A172 (cell line): ENCODE measurements around the gene SERPINB4. TPM values are rescaled to one million over a fixed set of nuclear protein-coding genes. Genes with fewer than 3 reads are reported as not detected.
A peak's percentile ranks its signal among the peaks of the same experiment; 100 is the strongest.

Experiments
- DNase-seq: peaks from one replicate; pipeline ENCODE4 v3.0.0-alpha.2; 2015; ENCODE audit warnings: low spot score
- total RNA-seq: library from RNA; depleted of rRNA; stranded (reverse); fragments of >200 nt; shearing (Covaris generic); gene quantifications from 2 replicates; pipeline ENCODE4 v1.2.3, GENCODE V29; 2014; rRNA removed

Gene SERPINB4
- total RNA-seq, 1 experiment from 2014 or later: not detected

GRCh38 chr18:63627819-63628218, 16.2 kb downstream of the SERPINB4 start:
- DNase-seq: no peak

- no peak for DNase-seq
These were observed 17.6 kb downstream of the SERPINB4 start for GRCh38 chr18:63626431-63626830.

DNA sequence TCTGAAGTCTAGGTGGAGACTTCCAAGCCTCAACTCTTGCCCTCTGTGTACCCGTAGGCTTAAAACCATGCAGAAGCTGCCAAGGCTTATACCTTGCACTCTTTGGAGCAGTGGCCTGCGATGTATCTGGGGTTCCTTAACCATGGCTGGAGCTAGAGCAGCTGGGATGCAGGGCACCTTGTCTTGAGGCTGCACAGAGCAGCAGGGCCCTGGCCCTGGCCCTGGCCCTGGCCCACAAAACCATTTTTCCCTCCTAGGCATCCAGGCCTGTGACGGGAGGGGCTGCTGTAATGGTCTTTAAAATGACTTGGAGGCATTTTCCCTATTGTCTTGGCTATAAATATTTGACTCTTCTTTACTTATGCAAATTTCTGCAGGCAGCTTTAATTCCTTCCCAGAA, 19.2 kb downstream of the SERPINB4 start:
- DNase-seq: no peak

DNA sequence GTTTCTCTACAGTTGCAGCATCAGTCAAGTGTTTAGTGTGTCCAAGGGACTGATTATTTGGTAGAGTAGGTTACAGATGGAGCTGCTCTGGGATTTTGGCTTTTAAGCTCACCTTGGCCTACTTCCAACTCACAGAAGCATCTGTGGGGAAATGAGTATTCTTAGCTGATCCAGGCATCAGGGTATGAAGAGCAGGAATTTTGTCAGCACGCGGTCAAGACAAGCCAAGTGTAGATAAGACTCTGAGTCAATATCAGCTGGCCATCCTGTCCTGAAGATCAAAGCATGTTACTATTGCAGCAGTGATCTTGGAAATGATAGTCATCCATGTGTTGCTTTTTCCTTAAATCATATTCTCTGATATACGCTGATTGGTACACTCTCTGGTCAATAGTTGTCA, 24.4 kb downstream of the SERPINB4 start:
- no peak for DNase-seq

GRCh38 chr18:63617915-63618234, 26.2 kb downstream of the SERPINB4 start:
- DNase-seq: no peak

DNA sequence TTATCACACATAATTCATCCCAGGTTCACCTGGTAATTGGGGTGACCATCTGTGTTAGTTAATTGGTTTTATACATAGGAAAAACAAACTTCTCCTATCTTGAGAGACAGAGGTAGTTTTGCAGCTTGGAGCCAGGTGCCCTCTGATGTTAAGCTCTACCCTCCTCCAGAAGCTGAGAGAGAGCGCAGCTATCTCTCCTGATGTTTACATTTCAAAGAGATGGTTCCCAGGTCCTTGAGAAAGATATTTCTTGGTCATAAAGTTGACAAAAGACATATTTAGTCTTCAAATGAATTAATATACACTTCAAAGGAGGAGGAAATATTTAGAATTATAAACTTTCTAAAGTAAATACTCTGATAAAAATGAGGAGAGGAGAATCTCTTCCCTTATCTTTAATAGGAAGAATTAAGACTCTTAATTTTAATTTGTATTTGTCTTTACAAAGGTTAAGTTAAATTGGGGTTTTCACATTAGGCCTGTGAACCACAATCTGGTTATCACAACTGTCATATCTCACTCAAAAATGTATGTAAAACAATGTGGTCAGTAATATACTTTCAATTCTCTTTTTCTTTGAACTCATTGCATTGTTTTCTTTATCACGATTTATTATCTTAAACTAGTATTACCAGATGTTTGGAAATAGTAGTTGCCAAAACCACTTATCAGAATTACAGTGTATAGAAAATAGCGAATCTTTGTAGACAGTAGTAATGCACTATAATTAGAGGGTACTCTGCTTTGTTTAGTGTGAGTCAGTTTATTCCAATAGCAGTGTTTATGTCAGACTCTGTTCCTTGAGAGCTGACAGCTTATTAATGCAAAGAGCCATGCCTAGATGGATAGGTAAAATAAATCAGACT, 26.8 kb downstream of the SERPINB4 start:
- DNase-seq: no peak

DNA sequence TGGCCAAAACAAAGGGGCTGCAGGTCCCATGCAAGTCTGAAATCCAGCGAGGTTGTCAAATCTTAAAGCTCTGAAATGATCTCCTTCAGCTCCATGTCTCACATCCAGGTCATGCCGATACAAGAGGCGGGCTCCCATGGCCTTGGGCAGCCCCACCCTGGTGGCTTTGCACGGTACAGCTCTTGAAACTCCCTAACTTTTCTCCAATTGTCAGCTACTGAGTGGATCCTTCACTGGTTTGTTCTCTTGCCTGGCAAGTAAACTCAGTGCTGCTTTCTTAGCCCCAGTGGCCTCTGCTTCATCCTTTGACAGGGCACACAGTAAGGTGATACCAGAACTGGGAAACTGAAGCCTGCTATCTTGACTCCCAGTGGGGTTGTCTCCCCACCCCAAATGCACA, 30.6 kb downstream of the SERPINB4 start:
- no peak for DNase-seq

GRCh38 chr18:63606526-63606925, 37.5 kb downstream of the SERPINB4 start:
- DNase-seq: no peak

DNA sequence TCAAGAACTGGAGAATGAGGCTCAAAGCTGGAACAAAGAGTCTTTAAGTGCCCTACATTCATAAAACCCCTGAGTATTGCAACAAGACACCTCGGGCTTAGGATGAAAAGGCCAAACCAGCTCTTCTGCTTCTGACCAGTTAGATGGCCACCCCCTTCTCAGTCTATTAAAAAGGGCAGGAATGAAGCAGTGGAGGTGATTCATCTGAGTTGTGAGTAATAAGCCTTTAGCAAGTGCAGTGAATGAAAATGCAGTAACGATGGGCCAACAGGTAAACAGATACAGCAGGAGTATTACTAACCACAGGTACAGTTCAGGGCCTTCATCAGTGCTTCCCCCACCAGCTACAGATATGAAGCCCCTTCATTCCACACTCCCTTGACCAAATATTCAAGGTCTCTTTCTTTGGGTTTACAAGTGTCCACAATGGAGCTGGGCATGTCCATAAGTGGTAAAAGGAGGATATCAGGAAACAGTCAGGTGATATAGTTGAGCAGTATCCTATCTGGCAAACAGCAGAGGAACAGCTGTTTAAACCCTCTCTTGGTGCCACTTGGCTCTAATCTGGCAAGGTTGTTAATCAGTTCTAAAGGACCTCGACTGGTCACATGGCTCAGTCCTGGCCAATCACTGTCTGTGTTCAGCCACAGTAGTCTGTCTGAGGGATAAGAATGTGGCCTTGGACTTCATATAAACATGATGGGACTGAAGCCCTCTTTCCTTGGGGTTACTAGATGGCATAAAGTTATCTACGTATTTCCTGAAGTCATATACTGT, 39.1 kb downstream of the SERPINB4 start:
- DNase-seq: peak; percentile 5

- DNase-seq: no peak
These were observed 40.3 kb downstream of the SERPINB4 start for GRCh38 chr18:63603772-63604171.

DNA sequence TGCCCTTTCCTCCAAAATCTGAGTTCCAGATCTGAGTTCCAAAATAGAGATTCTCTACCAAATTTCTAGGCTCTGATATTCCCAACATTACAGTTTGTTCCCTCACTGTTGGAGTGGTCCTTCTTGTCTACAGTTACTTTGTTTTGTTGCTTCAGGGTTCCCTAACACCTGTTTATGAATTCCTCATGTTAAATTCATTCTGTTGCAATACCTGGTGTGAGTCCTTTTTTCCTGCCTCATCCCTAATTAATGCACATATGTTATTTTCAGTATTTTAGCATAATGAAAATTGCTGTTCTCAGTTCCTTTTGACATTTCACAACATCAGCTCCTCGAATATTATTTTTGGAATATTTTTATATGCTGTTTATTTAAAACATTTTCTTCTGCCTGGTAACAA, 40.7 kb downstream of the SERPINB4 start:
- no peak for DNase-seq

DNA sequence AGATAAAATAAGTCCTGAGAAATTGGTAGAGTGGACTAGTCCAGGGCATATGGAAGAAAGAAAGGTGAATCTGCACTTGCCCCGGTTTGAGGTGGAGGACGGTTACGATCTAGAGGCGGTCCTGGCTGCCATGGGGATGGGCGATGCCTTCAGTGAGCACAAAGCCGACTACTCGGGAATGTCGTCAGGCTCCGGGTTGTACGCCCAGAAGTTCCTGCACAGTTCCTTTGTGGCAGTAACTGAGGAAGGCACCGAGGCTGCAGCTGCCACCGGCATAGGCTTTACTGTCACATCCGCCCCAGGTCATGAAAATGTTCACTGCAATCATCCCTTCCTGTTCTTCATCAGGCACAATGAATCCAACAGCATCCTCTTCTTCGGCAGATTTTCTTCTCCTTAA, 47.1 kb downstream of the SERPINB4 start:
- no peak for DNase-seq

DNA sequence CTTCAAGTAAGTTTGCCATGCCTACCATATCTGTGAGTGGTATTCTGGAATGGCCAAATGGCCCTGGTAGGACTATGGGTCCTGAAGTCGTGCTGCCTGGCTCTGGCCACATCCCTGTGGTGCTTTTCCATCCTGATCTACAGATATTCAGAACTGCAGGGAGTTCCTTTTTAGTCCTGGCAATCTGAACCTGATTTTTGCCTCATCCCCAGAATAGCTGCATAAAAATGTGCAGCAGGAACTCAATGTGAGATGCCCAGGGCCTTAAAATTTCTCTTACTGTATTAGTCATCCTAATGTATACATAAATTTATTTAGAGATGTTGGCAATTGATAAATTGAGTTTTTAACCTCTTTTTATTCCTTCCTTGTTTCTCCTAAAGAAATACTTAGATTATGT, 51.6 kb downstream of the SERPINB4 start:
- no peak for DNase-seq

GRCh38 chr18:63591725-63592124, 52.3 kb downstream of the SERPINB4 start:
- DNase-seq: no peak

DNA sequence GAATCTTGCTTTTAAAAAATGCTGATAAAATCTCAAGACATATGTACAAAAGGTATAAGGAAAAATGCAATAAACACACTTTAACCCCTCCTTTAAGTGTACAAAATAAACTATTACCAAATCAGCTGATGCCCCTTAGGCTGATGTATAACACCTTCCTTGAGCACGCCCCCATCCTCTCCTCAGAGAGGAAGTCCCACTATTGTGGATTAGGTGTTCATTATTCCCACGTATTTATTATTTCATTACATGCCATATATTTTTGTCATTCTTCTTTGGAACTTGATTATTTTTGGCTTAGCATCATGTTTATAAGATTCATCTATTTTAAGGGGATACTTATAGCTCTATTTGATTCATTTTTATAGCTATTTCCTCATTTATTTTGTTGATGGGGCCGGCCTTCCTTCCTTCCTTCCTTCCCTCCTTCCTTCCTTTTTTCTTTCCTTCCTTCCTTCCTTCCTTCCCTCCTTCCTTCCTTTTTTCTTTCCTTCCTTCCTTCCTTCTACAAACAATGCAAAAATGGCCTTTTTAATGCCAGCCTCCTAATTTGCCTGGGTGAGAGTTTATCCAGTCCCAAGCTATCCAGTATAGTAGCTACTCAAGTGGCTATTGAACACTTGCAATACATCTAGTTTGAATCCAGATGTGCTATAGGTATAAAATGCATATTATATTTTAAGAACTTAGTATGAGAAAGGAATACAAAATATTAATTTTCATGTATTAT, 52.9 kb downstream of the SERPINB4 start:
- DNase-seq: no peak

- DNase-seq: no peak
These were observed 53.7 kb downstream of the SERPINB4 start for GRCh38 chr18:63590373-63590772.

GRCh38 chr18:63588909-63589308, 55.1 kb downstream of the SERPINB4 start:
- no peak for DNase-seq

Other genes starting within 250 kb of the SERPINB4 start
- 33.8 and 41.8 TPM in 2 replicates for gene VPS4B, start 221.8 kb downstream of the SERPINB4 start, total RNA-seq
- 0.19 TPM in 1 of 2 replicates, not detected in the other for gene SERPINB5, start 167.3 kb downstream of the SERPINB4 start, total RNA-seq
- gene SERPINB12, start 101.9 kb downstream of the SERPINB4 start, total RNA-seq: not detected in 2 replicates
- not detected in 2 replicates for gene SERPINB13, start 56.9 kb downstream of the SERPINB4 start, total RNA-seq
- gene SERPINB3, start 17.6 kb upstream of the SERPINB4 start, total RNA-seq: not detected in 2 replicates
- gene SERPINB11, start 58.7 kb upstream of the SERPINB4 start, total RNA-seq: not detected in 2 replicates
- gene SERPINB7, start 131.2 kb upstream of the SERPINB4 start, total RNA-seq: 5.6 and 8.9 TPM in 2 replicates
- not detected in 2 replicates for gene SERPINB2, start 243.4 kb upstream of the SERPINB4 start, total RNA-seq